HCT116 (cell line): ENCODE measurements around the gene ZC3H12A. TPM values are rescaled to one million over a fixed set of nuclear protein-coding genes. Genes with fewer than 3 reads are reported as not detected.

Source experiments
- ATAC-seq: fragments of 200-7000 bp; cut with Tn5 transposase; 2 replicates; pipeline ENCODE4 v1.9.1; 2020; ENCODE audit warnings: mild to moderate bottlenecking, moderate library complexity
- BruUV-seq: library from RNA; stranded (reverse); fragments of 400-500 nt; replicated peaks from 2 replicates; lab custom pipeline; 2021; lab: Mats Ljungman, UMichigan
- CTCF ChIA-PET: fragments of 300-600 bp; sonication (Branson Sonifier 250); formaldehyde crosslinking; loops from one replicate; lab custom pipeline; 2021; ENCODE audit warnings: antibody characterized with exemption; lab: Charles Lee
- POLR2A ChIA-PET: fragments of 300-600, 350-600 bp; sonication (Branson Sonifier 250); formaldehyde crosslinking; loops from one replicate; lab custom pipeline; 2021; ENCODE audit warnings: antibody characterized with exemption; lab: Charles Lee
- RAD21 ChIA-PET, 2 experiments: fragments of 300-600 bp; sonication (Branson Sonifier 250); formaldehyde crosslinking; loops; one replicate each; lab custom pipeline; 2023; ENCODE audit warnings: low total read pairs in 2 of 2; ENCODE audit not compliant: uncharacterized antibody in 2 of 2, unreplicated experiment in 2 of 2, low non-redundant PET in 1 of 2; lab: Charles Lee
- DNase-seq: peaks from one replicate; pipeline ENCODE4 v3.0.0-alpha.2; 2010; ENCODE audit warnings: low read depth, low spot score
- H2AFZ ChIP-seq: fragments of 200-600 bp; shearing (Covaris generic), sonication (generic); 2 replicates; pipeline ENCODE4 v1.6.1; 2017; ENCODE audit warnings: low read depth, mixed run types, mixed read lengths, antibody characterized with exemption, low read length; ENCODE audit not compliant: poor library complexity, severe bottlenecking
- H3K27ac ChIP-seq: 2 replicates; pipeline ENCODE4 v1.5.1; 2012; ENCODE audit warnings: low read depth, low read length
- H3K27me3 ChIP-seq: fragments of 200-600 bp; sonication (generic); 2 replicates; pipeline ENCODE4 v1.6.1; 2016; ENCODE audit warnings: mixed run types, low read length, mixed read lengths; ENCODE audit not compliant: insufficient read depth
- H3K36me3 ChIP-seq, 2 experiments: fragments of 200-500 bp in 1 of 2; fragments of 200-600 bp in 1 of 2; sonication (Bioruptor generic) in 1 of 2; sonication (generic) in 1 of 2; 2 replicates each; pipeline versions ENCODE4 v1.5.1 to v1.6.1; 2014 to 2016; ENCODE audit warnings: low read length in 2 of 2, inconsistent platforms in 1 of 2, mixed read lengths in 1 of 2, mixed run types in 1 of 2; ENCODE audit not compliant: insufficient read depth in 2 of 2, control insufficient read depth in 1 of 2
- H3K4me1 ChIP-seq, 2 experiments: fragments of 200-600 bp in 1 of 2; sonication (generic) in 1 of 2; 2 replicates each; pipeline versions ENCODE4 v1.5.1 to v1.6.1; 2012 to 2017; ENCODE audit warnings: low read length in 2 of 2, inconsistent platforms in 1 of 2, mild to moderate bottlenecking in 1 of 2, mixed read lengths in 1 of 2, mixed run types in 1 of 2, moderate library complexity in 1 of 2; ENCODE audit not compliant: insufficient read depth in 2 of 2, control insufficient read depth in 1 of 2
- H3K4me2 ChIP-seq: fragments of 200-600 bp; sonication (generic); 2 replicates; pipeline ENCODE4 v1.6.1; 2017; ENCODE audit warnings: mixed run types, low read length, mixed read lengths
- H3K4me3 ChIP-seq, 2 experiments: fragments of 200-600 bp in 1 of 2; sonication (generic) in 1 of 2; replicated peaks in 1 of 2; 2 replicates each; pipeline ENCODE4 v1.5.1; 2011 to 2016; ENCODE audit warnings: low read length in 2 of 2, control low read depth in 1 of 2, low read depth in 1 of 2, mild to moderate bottlenecking in 1 of 2, mixed read lengths in 1 of 2, mixed run types in 1 of 2
- H3K79me2 ChIP-seq: fragments of 200-600 bp; sonication (generic); 2 replicates; pipeline ENCODE4 v1.6.1; 2017; ENCODE audit warnings: mild to moderate bottlenecking, mixed run types, low read length, moderate library complexity, mixed read lengths; ENCODE audit not compliant: insufficient read depth
- H3K9ac ChIP-seq: fragments of 200-600 bp; sonication (generic); 2 replicates; pipeline ENCODE4 v1.6.1; 2016; ENCODE audit warnings: low read length, mixed read lengths
- H3K9me2 ChIP-seq: fragments of 200-600 bp; sonication (generic), shearing (Covaris generic); 2 replicates; pipeline ENCODE4 v1.6.1; 2017; ENCODE audit warnings: mixed run types, mild to moderate bottlenecking, moderate library complexity; ENCODE audit not compliant: insufficient read depth
- H3K9me3 ChIP-seq, 2 experiments: fragments of 200-500 bp in 1 of 2; fragments of 200-600 bp in 1 of 2; sonication (Bioruptor generic) in 1 of 2; sonication (generic) in 1 of 2; 2 replicates each; pipeline ENCODE4 v1.6.1; 2014 to 2017; ENCODE audit warnings: low read length in 2 of 2, mixed read lengths in 2 of 2, inconsistent platforms in 1 of 2, low read depth in 1 of 2, mild to moderate bottlenecking in 1 of 2, mixed run types in 1 of 2, moderate library complexity in 1 of 2; ENCODE audit not compliant: control insufficient read depth in 1 of 2, insufficient read depth in 1 of 2
- H4K20me1 ChIP-seq: fragments of 200-600 bp; sonication (generic), shearing (Covaris generic); 2 replicates; pipeline ENCODE4 v1.6.1; 2017; ENCODE audit warnings: mixed run types, mild to moderate bottlenecking, moderate library complexity; ENCODE audit not compliant: insufficient read depth
- CBX3 ChIP-seq: IDR thresholded peaks from 2 replicates; pipeline ENCODE4 v1.6.1; 2012; ENCODE audit warnings: low read depth
- CEBPB ChIP-seq: IDR thresholded peaks from 2 replicates; pipeline ENCODE4 v1.6.1; 2012; ENCODE audit warnings: low read depth
- ELF1 ChIP-seq: IDR thresholded peaks from 2 replicates; pipeline ENCODE4 v1.6.1; 2012; ENCODE audit warnings: low read depth, borderline replicate concordance
- EZH2phosphoT487 ChIP-seq: fragments of 200-600 bp; IDR thresholded peaks from 2 replicates; pipeline ENCODE4 v1.6.1; 2018; ENCODE audit warnings: antibody characterized with exemption, borderline replicate concordance
- JUND ChIP-seq: IDR thresholded peaks from 2 replicates; pipeline ENCODE4 v1.6.1; 2012
- POLR2A ChIP-seq: IDR thresholded peaks from 2 replicates; pipeline ENCODE4 v1.7.0; 2011; ENCODE audit warnings: borderline replicate concordance; ENCODE audit not compliant: insufficient read depth, insufficient read length; ENCODE audit errors: extremely low read depth
- POLR2AphosphoS5 ChIP-seq: IDR thresholded peaks from 2 replicates; pipeline ENCODE4 v1.6.1; 2011; ENCODE audit warnings: mild to moderate bottlenecking, low read depth, low read length, moderate library complexity
- RAD21 ChIP-seq: IDR thresholded peaks from 2 replicates; pipeline ENCODE4 v1.6.1; 2012; ENCODE audit warnings: low read depth, mild to moderate bottlenecking
- SRF ChIP-seq: IDR thresholded peaks from 2 replicates; pipeline ENCODE4 v1.6.1; 2012; ENCODE audit warnings: low read depth
- TCF7L2 ChIP-seq: IDR thresholded peaks from 2 replicates; pipeline ENCODE4 v1.7.0; 2011; ENCODE audit warnings: borderline replicate concordance, inconsistent platforms; ENCODE audit not compliant: insufficient read depth, insufficient read length; ENCODE audit errors: extremely low read depth
- YY1 ChIP-seq: IDR thresholded peaks from 2 replicates; pipeline ENCODE4 v1.6.1; 2011; ENCODE audit warnings: low read length, low read depth, moderate library complexity, mild to moderate bottlenecking; ENCODE audit not compliant: insufficient replicate concordance; ENCODE audit errors: extremely low read depth
- ZFX ChIP-seq: fragments of 450-650 bp; IDR thresholded peaks from 2 replicates; pipeline ENCODE4 v1.6.1; 2017
- ZNF274 ChIP-seq: fragments of 200-500 bp; sonication (Bioruptor generic); IDR thresholded peaks from 2 replicates; pipeline ENCODE4 v1.6.1; 2014; ENCODE audit warnings: mild to moderate bottlenecking, low read depth, low read length, inconsistent platforms
- intact Hi-C: fragments of 100-400 bp; cut with micrococcal nuclease; formaldehyde crosslinking; loops from 2 replicates; pipeline ENCODE4 v1.10.0; 2022
- total RNA-seq: library from RNA; stranded (reverse); gene quantifications from one replicate; pipeline ENCODE4 v1.2.1, GENCODE V29; 2021; ENCODE audit not compliant: unreplicated experiment
- TF ChIP-seq, protein P1 (sequence below), 3 experiments: fragments of 200-600 bp in 1 of 3; sonication (generic) in 1 of 3; IDR thresholded peaks in 2 of 3; conservative IDR thresholded peaks in 1 of 3; 2 replicates each; pipeline ENCODE4 v1.5.1; 2012 to 2017; ENCODE audit warnings: low read depth in 2 of 3, low read length in 2 of 3, antibody characterized with exemption in 1 of 3, borderline replicate concordance in 1 of 3, control low read depth in 1 of 3, mild to moderate bottlenecking in 1 of 3, mixed read lengths in 1 of 3, mixed run types in 1 of 3, moderate library complexity in 1 of 3; ENCODE audit not compliant: insufficient read depth in 1 of 3
- TF ChIP-seq, protein P2 (sequence below): IDR thresholded peaks from 2 replicates; pipeline ENCODE4 v1.6.1; 2012

ZC3H12A gene
- total RNA-seq, 1 experiment from 2014 or later = 10.6 TPM

- TF ChIP-seq CEBPB (no peak), TCF7L2 (no peak)
- TF ChIP-seq, protein P1, sequence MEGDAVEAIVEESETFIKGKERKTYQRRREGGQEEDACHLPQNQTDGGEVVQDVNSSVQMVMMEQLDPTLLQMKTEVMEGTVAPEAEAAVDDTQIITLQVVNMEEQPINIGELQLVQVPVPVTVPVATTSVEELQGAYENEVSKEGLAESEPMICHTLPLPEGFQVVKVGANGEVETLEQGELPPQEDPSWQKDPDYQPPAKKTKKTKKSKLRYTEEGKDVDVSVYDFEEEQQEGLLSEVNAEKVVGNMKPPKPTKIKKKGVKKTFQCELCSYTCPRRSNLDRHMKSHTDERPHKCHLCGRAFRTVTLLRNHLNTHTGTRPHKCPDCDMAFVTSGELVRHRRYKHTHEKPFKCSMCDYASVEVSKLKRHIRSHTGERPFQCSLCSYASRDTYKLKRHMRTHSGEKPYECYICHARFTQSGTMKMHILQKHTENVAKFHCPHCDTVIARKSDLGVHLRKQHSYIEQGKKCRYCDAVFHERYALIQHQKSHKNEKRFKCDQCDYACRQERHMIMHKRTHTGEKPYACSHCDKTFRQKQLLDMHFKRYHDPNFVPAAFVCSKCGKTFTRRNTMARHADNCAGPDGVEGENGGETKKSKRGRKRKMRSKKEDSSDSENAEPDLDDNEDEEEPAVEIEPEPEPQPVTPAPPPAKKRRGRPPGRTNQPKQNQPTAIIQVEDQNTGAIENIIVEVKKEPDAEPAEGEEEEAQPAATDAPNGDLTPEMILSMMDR (IDR thresholded peaks at IDR 0.05 in 2 of 3, conservative IDR thresholded peaks at IDR 0.05 in 1 of 3; ENCODE audit: borderline replicate concordance in 1 of 3, insufficient read depth in 1 of 3, low read depth in 2 of 3, low read length in 2 of 3) = no peak
These were observed 8.7 kb downstream of the ZC3H12A start (continued) for GRCh38 chr1:37482796-37483744.

DNA sequence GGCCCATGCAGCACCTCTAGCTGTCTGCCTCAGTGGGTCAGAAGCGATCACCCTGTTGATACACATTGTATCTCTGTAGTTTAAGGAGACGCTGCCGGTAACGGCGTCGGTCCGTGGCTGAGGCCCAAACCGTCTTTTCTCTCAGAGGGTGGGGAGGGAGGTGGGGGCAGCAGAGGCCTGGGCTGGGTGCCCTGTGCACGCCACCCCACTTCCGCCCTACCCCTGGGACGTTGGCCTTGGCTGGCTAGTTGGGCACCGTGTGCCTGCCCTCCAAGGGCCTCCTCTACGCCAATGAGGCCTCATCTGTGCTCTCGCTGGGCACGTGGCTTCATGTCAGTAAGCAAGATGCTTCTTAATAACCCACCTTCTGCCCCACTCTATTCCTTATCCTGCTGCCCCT lies 9.4 kb downstream of the ZC3H12A start:
- no peak for DNase-seq
- ChIA-PET RAD21 (no interaction called here), POLR2A (interaction anchor here (1.1 to 4.7 kb wide), 2 partner anchors 8 to 12 kb away, joined by 3 to 34 read pairs; partner anchors contain the start of gene ZC3H12A), CTCF (interaction anchor here (1.3 kb wide), 1 partner anchor 12 kb away, joined by 4 read pairs; no protein-coding TSS in a partner anchor)
- ATAC-seq = no peak
- Histone ChIP-seq H3K4me3 (no peak overlapping the region), H3K36me3 (peaks cover 17 to 45% of the 10 kb centered on the region in 2 experiments; a peak in 3 of 4 replicates), H3K27ac (no peak overlapping the region), H3K9me2 (no peaks in the 10 kb centered on the region), H3K27me3 (no peaks in the 10 kb centered on the region), H3K4me1 (peaks cover 14 to 32% of the 10 kb centered on the region in 2 experiments), H3K9ac (no peak overlapping the region), H3K4me2 (no peak overlapping the region), H4K20me1 (no peaks in the 10 kb centered on the region), H3K9me3 (no peaks in the 10 kb centered on the region), H3K79me2 (peaks cover 26% of the 10 kb centered on the region), H2AFZ (no peak overlapping the region)
- intact Hi-C loops = no loop called here
- BruUV-seq = no TSS peak
- no peak for TF ChIP-seq ELF1
- no peak for TF ChIP-seq EZH2phosphoT487
- TF ChIP-seq, protein P2, sequence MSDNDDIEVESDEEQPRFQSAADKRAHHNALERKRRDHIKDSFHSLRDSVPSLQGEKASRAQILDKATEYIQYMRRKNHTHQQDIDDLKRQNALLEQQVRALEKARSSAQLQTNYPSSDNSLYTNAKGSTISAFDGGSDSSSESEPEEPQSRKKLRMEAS = no peak
- no peak for TF ChIP-seq CBX3
- no peak for TF ChIP-seq POLR2AphosphoS5
- TF ChIP-seq, protein P1 (IDR thresholded peaks at IDR 0.05 in 2 of 3, conservative IDR thresholded peaks at IDR 0.05 in 1 of 3; ENCODE audit: borderline replicate concordance in 1 of 3, insufficient read depth in 1 of 3, low read depth in 2 of 3, low read length in 2 of 3) = no peak
- no peak for TF ChIP-seq POLR2A
- no peak for TF ChIP-seq TCF7L2
- TF ChIP-seq ZNF274 = no peak
- no peak for TF ChIP-seq ZFX
- no peak for TF ChIP-seq CEBPB
- TF ChIP-seq SRF = no peak
- no peak for TF ChIP-seq JUND
- no peak for TF ChIP-seq RAD21
- no peak for TF ChIP-seq YY1
